Activated naive CD4-positive, alpha-beta T cell treated with anti-CD3 and anti-CD28 coated beads, Interleukin-2, amount 10 ng/mL, durations not matched to agents 7 days and 5 days (primary cell): ENCODE measurements around the gene EDNRA.

ENCODE experiments used
- CTCF ChIA-PET: fragments of 350-600 bp; sonication (Branson Sonifier 250); formaldehyde crosslinking; loops from one replicate; lab custom pipeline; 2021; ENCODE audit warnings: antibody characterized with exemption; lab: Charles Lee
- DNase-seq: peaks from one replicate; pipeline ENCODE4 v3.0.0-alpha.2; 2020
- H3K27ac Mint-ChIP-seq: one replicate; pipeline ENCODE4 v1.8.0; 2021; ENCODE audit warnings: mild to moderate bottlenecking, moderate library complexity, mixed read lengths
- H3K27me3 Mint-ChIP-seq: one replicate; pipeline ENCODE4 v1.8.0; 2021; ENCODE audit warnings: mild to moderate bottlenecking, mixed read lengths
- H3K36me3 Mint-ChIP-seq: one replicate; pipeline ENCODE4 v1.8.0; 2021; ENCODE audit warnings: mixed read lengths
- H3K4me1 Mint-ChIP-seq: one replicate; pipeline ENCODE4 v1.8.0; 2021; ENCODE audit warnings: mixed read lengths
- H3K4me3 Mint-ChIP-seq: one replicate; pipeline ENCODE4 v1.8.0; 2021; ENCODE audit warnings: mild to moderate bottlenecking, moderate library complexity, mixed read lengths
- H3K9me3 Mint-ChIP-seq: one replicate; pipeline ENCODE4 v1.8.0; 2021; ENCODE audit warnings: mixed read lengths

EDNRA gene

DNA sequence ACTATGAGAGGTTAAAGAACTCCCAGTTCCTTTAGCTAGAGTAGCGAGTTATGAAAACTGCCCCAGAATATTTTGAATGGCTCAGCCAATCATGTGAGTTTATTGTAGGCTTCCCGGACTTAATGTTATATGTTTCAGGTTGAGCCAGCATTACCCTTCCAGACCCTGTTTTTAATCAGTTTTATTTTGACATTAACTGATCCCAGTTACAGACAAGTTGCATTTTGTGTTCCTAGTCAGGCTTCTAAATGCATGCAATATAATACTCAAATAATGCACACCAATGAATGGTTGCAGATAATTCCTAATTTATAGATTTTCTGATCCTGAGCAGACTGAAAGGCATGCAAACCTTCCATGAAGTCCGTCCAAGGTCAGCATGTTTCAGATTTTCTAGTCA lies 57.8 kb downstream of the EDNRA start:
- CTCF ChIA-PET = no interaction called here

DNA sequence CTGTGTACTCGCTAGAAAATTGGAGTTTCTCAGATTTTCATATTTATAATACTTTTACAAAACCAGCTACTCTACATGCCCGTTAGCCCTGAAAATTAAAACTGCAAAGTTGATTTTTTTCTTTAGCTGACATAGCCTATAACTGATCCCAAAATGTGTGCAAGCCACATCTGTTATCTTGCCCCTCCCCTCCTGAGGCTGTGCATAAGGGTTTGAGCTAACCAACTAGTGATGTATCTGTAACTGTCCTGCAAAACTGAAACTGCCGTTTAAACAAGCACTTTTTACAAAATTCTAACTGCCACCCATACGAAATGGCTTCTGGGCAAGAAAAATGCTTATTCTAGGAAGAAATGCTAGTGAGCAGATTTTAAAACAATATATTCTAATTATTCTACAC lies 59.1 kb downstream of the EDNRA start:
- Mint-ChIP-seq H3K9me3 (no peaks in the 10 kb centered on the region), H3K4me3 (no peak overlapping the region), H3K27me3 (peaks cover 4% of the 10 kb centered on the region), H3K4me1 (no peaks in the 10 kb centered on the region), H3K27ac (no peak overlapping the region), H3K36me3 (no peaks in the 10 kb centered on the region)
- DNase-seq = no peak
- CTCF ChIA-PET = no interaction called here

More for the DNA sequence above, 57.8 kb downstream of the EDNRA start:
- Mint-ChIP-seq H3K27ac (no peak overlapping the region), H3K27me3 (peaks cover 4% of the 10 kb centered on the region), H3K9me3 (no peaks in the 10 kb centered on the region), H3K4me3 (no peak overlapping the region), H3K36me3 (no peaks in the 10 kb centered on the region), H3K4me1 (no peaks in the 10 kb centered on the region)
- DNase-seq = no peak

DNA sequence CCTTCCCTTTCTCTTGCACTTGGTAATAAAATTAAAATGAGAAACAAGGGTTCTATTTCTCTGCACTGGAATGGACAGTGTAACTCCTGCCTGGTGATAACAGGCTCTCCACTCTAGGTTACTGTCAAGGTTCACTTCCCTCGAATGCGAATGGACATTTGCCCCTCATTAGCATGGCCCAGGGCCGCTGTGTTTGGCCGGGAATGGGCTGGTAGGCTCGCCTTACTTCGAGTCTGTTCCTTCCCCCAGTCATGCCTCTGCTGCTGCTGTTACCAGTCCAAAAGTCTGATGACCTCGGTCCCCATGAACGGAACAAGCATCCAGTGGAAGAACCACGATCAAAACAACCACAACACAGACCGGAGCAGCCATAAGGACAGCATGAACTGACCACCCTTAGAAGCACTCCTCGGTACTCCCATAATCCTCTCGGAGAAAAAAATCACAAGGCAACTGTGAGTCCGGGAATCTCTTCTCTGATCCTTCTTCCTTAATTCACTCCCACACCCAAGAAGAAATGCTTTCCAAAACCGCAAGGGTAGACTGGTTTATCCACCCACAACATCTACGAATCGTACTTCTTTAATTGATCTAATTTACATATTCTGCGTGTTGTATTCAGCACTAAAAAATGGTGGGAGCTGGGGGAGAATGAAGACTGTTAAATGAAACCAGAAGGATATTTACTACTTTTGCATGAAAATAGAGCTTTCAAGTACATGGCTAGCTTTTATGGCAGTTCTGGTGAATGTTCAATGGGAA lies 61.5 kb downstream of the EDNRA start:
- Mint-ChIP-seq H3K4me1 (no peaks in the 10 kb centered on the region), H3K36me3 (no peaks in the 10 kb centered on the region), H3K9me3 (no peaks in the 10 kb centered on the region), H3K27me3 (peaks cover 4% of the 10 kb centered on the region), H3K4me3 (no peak overlapping the region), H3K27ac (no peak overlapping the region)
- CTCF ChIA-PET = no interaction called here
- no peak for DNase-seq

- H3K4me3 Mint-ChIP-seq = no peak overlapping the region
- CTCF ChIA-PET = no interaction called here
- no peak for DNase-seq
- H3K9me3 Mint-ChIP-seq = no peaks in the 10 kb centered on the region
- no peak overlapping the region for H3K27ac Mint-ChIP-seq
- H3K27me3 Mint-ChIP-seq = peaks cover 4% of the 10 kb centered on the region
- H3K36me3 Mint-ChIP-seq = no peaks in the 10 kb centered on the region
- no peaks in the 10 kb centered on the region for H3K4me1 Mint-ChIP-seq
Observed at GRCh38 chr4:147543034-147543433, 62.1 kb downstream of the EDNRA start.

DNA sequence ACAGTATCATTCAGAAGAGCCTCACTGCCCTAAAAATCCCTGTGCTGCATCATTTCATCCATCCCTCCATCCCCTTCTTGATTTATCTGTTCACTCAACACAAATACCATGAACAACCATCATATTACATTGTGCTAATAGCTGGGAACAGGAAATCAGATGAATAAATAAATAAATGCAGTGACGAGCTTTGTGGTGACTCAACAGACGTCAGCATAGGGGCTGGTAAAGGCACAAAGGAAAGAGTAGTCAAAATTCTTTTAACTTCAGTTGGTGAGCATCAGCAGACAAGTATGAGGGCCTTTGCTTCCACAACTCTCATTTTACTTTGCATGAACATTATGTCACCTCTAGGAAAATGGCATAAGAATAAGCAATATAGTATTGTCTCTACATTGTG lies 65.5 kb downstream of the EDNRA start:
- peaks cover 4% of the 10 kb centered on the region for H3K27me3 Mint-ChIP-seq
- CTCF ChIA-PET = no interaction called here
- no peaks in the 10 kb centered on the region for H3K9me3 Mint-ChIP-seq
- peaks cover 2% of the 10 kb centered on the region for H3K4me1 Mint-ChIP-seq
- H3K4me3 Mint-ChIP-seq = no peak overlapping the region
- DNase-seq = no peak
- H3K27ac Mint-ChIP-seq = no peak overlapping the region
- no peaks in the 10 kb centered on the region for H3K36me3 Mint-ChIP-seq

GRCh38 chr4:147547314-147548056 lies 66.6 kb downstream of the EDNRA start:
- CTCF ChIA-PET = no interaction called here
- Mint-ChIP-seq H3K27ac (no peak overlapping the region), H3K27me3 (peaks cover 4% of the 10 kb centered on the region), H3K36me3 (no peaks in the 10 kb centered on the region), H3K4me3 (no peak overlapping the region), H3K4me1 (peaks cover 2% of the 10 kb centered on the region), H3K9me3 (no peaks in the 10 kb centered on the region)
- no peak for DNase-seq

- Mint-ChIP-seq H3K4me1 (peaks cover 2% of the 10 kb centered on the region), H3K27ac (no peak overlapping the region), H3K9me3 (no peaks in the 10 kb centered on the region)
Observed at GRCh38 chr4:147548256-147548655, 67.4 kb downstream of the EDNRA start.

DNA sequence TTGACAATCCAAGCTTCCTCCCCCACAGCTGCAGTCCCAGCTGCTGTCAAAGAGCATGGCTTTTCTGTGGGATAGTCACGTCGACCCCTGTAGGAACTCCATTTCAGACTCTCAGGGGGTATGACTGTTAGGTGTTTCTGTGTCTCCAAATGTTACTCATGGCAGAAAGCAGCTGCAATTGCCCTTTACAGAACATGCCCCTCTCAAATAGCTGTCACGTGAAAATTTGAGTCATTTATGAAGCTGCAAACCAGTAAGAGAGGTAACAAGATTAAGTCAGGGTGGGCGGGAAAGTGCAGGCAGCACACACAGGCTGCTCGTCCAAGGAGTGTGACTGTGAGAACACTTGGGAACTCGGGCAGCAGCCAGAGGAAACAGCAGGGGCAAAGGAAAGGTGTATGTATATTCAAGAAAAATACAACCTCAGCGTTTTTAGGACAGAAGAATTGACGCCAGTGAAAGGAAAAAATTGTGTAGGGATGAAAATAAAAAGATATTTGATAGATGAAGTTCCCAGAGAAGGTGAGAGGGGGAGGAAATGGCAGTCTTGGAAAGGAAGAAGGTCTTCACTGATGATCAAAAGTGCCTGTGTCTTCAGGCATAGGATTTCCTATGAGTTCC lies 69.8 kb downstream of the EDNRA start:
- H3K27me3 Mint-ChIP-seq = peaks cover 6% of the 10 kb centered on the region
- H3K36me3 Mint-ChIP-seq = no peaks in the 10 kb centered on the region
- no peak for DNase-seq
- no peaks in the 10 kb centered on the region for H3K9me3 Mint-ChIP-seq
- CTCF ChIA-PET = interaction anchor here (1.2 kb wide), 1 partner anchor 39 kb away, joined by 3 read pairs; no protein-coding TSS in a partner anchor
- no peak overlapping the region for H3K4me3 Mint-ChIP-seq
- H3K27ac Mint-ChIP-seq = no peak overlapping the region
- peaks cover 2% of the 10 kb centered on the region for H3K4me1 Mint-ChIP-seq

More at GRCh38 chr4:147548256-147548655, 67.4 kb downstream of the EDNRA start:
- H3K36me3 Mint-ChIP-seq = no peaks in the 10 kb centered on the region
- no peak overlapping the region for H3K4me3 Mint-ChIP-seq
- DNase-seq = no peak
- peaks cover 10% of the 10 kb centered on the region for H3K27me3 Mint-ChIP-seq
- CTCF ChIA-PET = no interaction called here

GRCh38 chr4:147560625-147561024 lies 79.7 kb downstream of the EDNRA start:
- no peak for DNase-seq
- H3K27me3 Mint-ChIP-seq = peaks cover 21% of the 10 kb centered on the region
- CTCF ChIA-PET = interaction anchor here (1.5 kb wide), 1 partner anchor 29 kb away, joined by 3 read pairs; no protein-coding TSS in a partner anchor
- H3K27ac Mint-ChIP-seq = no peak overlapping the region
- H3K4me1 Mint-ChIP-seq = no peaks in the 10 kb centered on the region
- H3K36me3 Mint-ChIP-seq = no peaks in the 10 kb centered on the region
- no peaks in the 10 kb centered on the region for H3K9me3 Mint-ChIP-seq
- no peak overlapping the region for H3K4me3 Mint-ChIP-seq

DNA sequence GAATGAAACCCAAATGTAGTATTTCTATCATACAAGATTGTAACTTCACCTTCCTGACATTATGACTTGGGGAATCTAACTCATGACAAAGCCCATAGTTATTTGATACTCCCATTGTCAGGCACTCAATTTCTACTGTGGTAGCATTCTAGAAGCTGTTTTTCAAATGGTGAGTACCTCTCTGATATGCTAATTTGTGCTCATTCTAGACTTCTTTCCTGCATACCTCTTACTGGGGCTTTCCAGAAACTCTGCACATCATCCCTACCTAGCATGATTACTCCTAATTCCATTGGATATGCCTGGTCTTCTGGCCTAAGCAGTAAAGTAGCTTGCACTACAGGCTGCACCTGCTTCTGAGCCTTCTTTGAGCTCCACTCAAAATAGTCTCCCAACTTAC lies 85.9 kb downstream of the EDNRA start:
- H3K27me3 Mint-ChIP-seq = peaks cover 8% of the 10 kb centered on the region
- no peak overlapping the region for H3K27ac Mint-ChIP-seq
- H3K9me3 Mint-ChIP-seq = no peaks in the 10 kb centered on the region
- H3K36me3 Mint-ChIP-seq = no peaks in the 10 kb centered on the region
- no peak for DNase-seq
- CTCF ChIA-PET = no interaction called here
- no peaks in the 10 kb centered on the region for H3K4me1 Mint-ChIP-seq
- no peak overlapping the region for H3K4me3 Mint-ChIP-seq

GRCh38 chr4:147567276-147567675 lies 86.4 kb downstream of the EDNRA start:
- no peak for DNase-seq
- Mint-ChIP-seq H3K36me3 (no peaks in the 10 kb centered on the region), H3K4me1 (no peaks in the 10 kb centered on the region), H3K9me3 (no peaks in the 10 kb centered on the region), H3K4me3 (no peak overlapping the region), H3K27me3 (peaks cover 8% of the 10 kb centered on the region), H3K27ac (no peak overlapping the region)
- CTCF ChIA-PET = no interaction called here

DNA sequence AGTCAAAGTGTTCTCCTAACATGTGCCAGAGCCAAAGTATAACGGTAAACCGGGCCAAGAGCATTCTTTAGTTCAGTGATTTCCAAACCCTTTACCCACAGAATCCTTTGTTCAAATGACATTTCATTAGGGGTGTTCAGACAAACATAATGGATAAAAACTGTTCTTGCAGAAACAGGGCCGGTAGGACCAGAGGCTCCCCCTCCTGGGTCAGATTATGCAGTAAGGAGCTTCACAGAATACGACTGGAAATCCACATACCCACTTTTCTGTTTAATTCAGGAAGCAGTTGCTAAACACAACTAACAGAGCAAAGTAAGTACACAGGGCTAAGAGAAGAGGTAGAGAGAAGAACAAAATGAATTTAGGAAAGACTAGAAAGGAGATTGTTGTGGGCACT lies 89.7 kb downstream of the EDNRA start:
- CTCF ChIA-PET = no interaction called here
- H3K9me3 Mint-ChIP-seq = no peaks in the 10 kb centered on the region
- no peak for DNase-seq

DNA sequence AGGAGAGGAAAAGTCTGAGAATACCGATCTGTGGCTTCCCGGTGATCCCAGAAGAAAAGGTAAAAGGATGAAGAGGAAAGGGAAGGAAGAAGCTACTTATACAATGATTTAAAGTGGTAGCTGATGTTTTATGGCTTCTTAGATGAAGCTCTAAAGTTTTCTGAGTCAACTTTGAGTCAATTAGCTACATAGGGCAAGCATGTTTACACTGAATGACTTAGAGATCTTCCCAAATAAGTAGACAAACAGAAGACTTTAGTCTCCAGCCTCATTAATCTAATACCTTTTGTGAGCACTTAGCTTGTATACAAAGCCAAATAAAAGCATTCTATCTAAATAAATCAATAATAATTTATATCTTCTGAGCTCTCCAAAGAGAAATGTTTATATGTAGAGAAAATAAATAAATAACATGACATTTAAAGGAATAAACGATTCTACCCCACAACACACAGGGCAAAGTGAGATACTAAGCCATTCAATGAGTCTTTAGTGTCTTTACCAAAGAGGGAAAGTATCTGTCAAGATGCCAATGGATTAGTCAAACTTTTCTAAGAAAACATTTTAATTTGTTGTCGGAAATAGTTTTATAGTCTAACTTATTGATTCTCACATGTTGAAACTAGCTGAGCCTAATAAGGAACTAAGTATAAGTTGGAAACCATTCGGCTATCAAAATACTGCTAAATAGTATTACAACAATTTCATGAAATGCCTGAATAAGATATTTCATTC lies 90.3 kb downstream of the EDNRA start:
- Mint-ChIP-seq H3K4me1 (no peaks in the 10 kb centered on the region), H3K4me3 (no peak overlapping the region), H3K27me3 (no peaks in the 10 kb centered on the region), H3K36me3 (no peaks in the 10 kb centered on the region), H3K27ac (no peak overlapping the region), H3K9me3 (no peaks in the 10 kb centered on the region)
- DNase-seq = no peak
- CTCF ChIA-PET = no interaction called here

More for the DNA sequence above, 89.7 kb downstream of the EDNRA start:
- Mint-ChIP-seq H3K4me3 (no peak overlapping the region), H3K4me1 (no peaks in the 10 kb centered on the region), H3K36me3 (no peaks in the 10 kb centered on the region), H3K27ac (no peak overlapping the region), H3K27me3 (no peaks in the 10 kb centered on the region)

- no peak overlapping the region for H3K4me3 Mint-ChIP-seq
- DNase-seq = no peak
- H3K27me3 Mint-ChIP-seq = no peaks in the 10 kb centered on the region
- no peaks in the 10 kb centered on the region for H3K9me3 Mint-ChIP-seq
- H3K4me1 Mint-ChIP-seq = no peaks in the 10 kb centered on the region
- CTCF ChIA-PET = no interaction called here
- H3K27ac Mint-ChIP-seq = no peak overlapping the region
- H3K36me3 Mint-ChIP-seq = no peaks in the 10 kb centered on the region
Observed at GRCh38 chr4:147576084-147576483, 95.2 kb downstream of the EDNRA start.
